Naive thymus-derived CD4-positive, alpha-beta T cell (primary cell): ENCODE measurements around the gene ADRA2B. TPM values are rescaled to one million over a fixed set of nuclear protein-coding genes. Genes with fewer than 3 reads are reported as not detected.
"Not testable (repeated sequence)": the region's sequence is repeated elsewhere in the genome, so short reads cannot be mapped to it uniquely, and the experiment has no call there.

ENCODE experiments used
- ATAC-seq: fragments of 150-1000 bp; cut with Tn5 transposase; 2 replicates; pipeline ENCODE4 v1.10.0; 2021; ENCODE audit warnings: mild to moderate bottlenecking, moderate library complexity
- CTCF ChIA-PET: fragments of 350-600 bp; sonication (Branson Sonifier 250); formaldehyde crosslinking; loops from one replicate; lab custom pipeline; 2021; ENCODE audit warnings: antibody characterized with exemption; lab: Charles Lee
- POLR2A ChIA-PET: fragments of 350-600 bp; sonication (Branson Sonifier 250); formaldehyde crosslinking; loops from one replicate; lab custom pipeline; 2021; ENCODE audit warnings: antibody characterized with exemption, inconsistent platforms; lab: Charles Lee
- DNase-seq, 9 donors: peaks; one replicate each; pipeline versions ENCODE4 v3.0.0 to v3.0.0-alpha.2; 2020 to 2022; ENCODE audit warnings: mixed read lengths in 1 of 9
- H3K27ac ChIP-seq: one replicate; pipeline ENCODE4 v1.7.0; 2013; ENCODE audit warnings: mild to moderate bottlenecking, low read depth, low read length, moderate library complexity
- H3K27me3 ChIP-seq, 2 donors: one replicate each; pipeline ENCODE4 v1.7.0; 2013; ENCODE audit warnings: low read length in 2 of 2, mild to moderate bottlenecking in 2 of 2, moderate library complexity in 2 of 2; ENCODE audit not compliant: control insufficient read depth in 2 of 2, insufficient read depth in 2 of 2
- H3K36me3 ChIP-seq, 3 experiments: 1 replicate in 2 of 3; 2 replicates in 1 of 3; pipeline ENCODE4 v1.7.0; 2013; ENCODE audit warnings: low read length in 3 of 3, mild to moderate bottlenecking in 3 of 3, moderate library complexity in 1 of 3; ENCODE audit not compliant: insufficient read depth in 3 of 3, control insufficient read depth in 2 of 3
- H3K4me1 ChIP-seq, 2 donors: one replicate each; pipeline ENCODE4 v1.7.0; 2013; ENCODE audit warnings: low read length in 2 of 2, mild to moderate bottlenecking in 2 of 2, moderate library complexity in 1 of 2; ENCODE audit not compliant: control insufficient read depth in 2 of 2, insufficient read depth in 2 of 2
- H3K4me3 ChIP-seq: 2 replicates; pipeline ENCODE4 v1.7.0; 2013; ENCODE audit warnings: mild to moderate bottlenecking, low read length
- H3K9me3 ChIP-seq, 3 experiments: 1 replicate in 2 of 3; 2 replicates in 1 of 3; pipeline ENCODE4 v1.7.0; 2013; ENCODE audit warnings: low read length in 3 of 3; ENCODE audit not compliant: control insufficient read depth in 2 of 3
- H3K27ac Mint-ChIP-seq, 9 donors: one replicate each; pipeline ENCODE4 v1.8.0; 2020 to 2022; ENCODE audit warnings: mixed read lengths in 9 of 9, mild to moderate bottlenecking in 8 of 9, moderate library complexity in 5 of 9, inconsistent platforms in 2 of 9
- H3K27me3 Mint-ChIP-seq, 5 donors: one replicate each; pipeline ENCODE4 v1.8.0; 2021 to 2022; ENCODE audit warnings: mixed read lengths in 5 of 5, mild to moderate bottlenecking in 1 of 5
- H3K36me3 Mint-ChIP-seq, 5 donors: one replicate each; pipeline ENCODE4 v1.8.0; 2020 to 2022; ENCODE audit warnings: mixed read lengths in 5 of 5, mild to moderate bottlenecking in 3 of 5, inconsistent platforms in 1 of 5
- H3K4me1 Mint-ChIP-seq, 7 donors: one replicate each; pipeline ENCODE4 v1.8.0; 2020 to 2022; ENCODE audit warnings: mixed read lengths in 7 of 7, mild to moderate bottlenecking in 3 of 7, inconsistent platforms in 1 of 7
- H3K4me3 Mint-ChIP-seq, 10 donors: one replicate each; pipeline ENCODE4 v1.8.0; 2020 to 2022; ENCODE audit warnings: mild to moderate bottlenecking in 10 of 10, mixed read lengths in 10 of 10, moderate library complexity in 6 of 10, inconsistent platforms in 2 of 10
- H3K9me3 Mint-ChIP-seq, 11 donors: one replicate each; pipeline ENCODE4 v1.8.0; 2020 to 2022; ENCODE audit warnings: mixed read lengths in 11 of 11, mild to moderate bottlenecking in 4 of 11, inconsistent platforms in 1 of 11, moderate library complexity in 1 of 11
- intact Hi-C, 2 donors: fragments of 100-400 bp; cut with micrococcal nuclease; formaldehyde crosslinking; loops; one replicate each; pipeline ENCODE4 v1.15.1; 2023
- polyA plus RNA-seq, 2 donors: library from polyadenylated mRNA; unstranded; fragments of 300-500 nt; fragmentation: Illumina TruSeq; gene quantifications; one replicate each; pipeline ENCODE4 v1.2.3, GENCODE V29; 2021
- total RNA-seq, 6 experiments: library from RNA in 5 of 6; stranded (reverse) in 5 of 6; gene quantifications; 1 replicate in 5 of 6; 2 replicates in 1 of 6; pipeline ENCODE4 v1.2.3 and lab custom pipeline; 2021 to 2026

Gene ADRA2B
- total and polyA plus RNA-seq, 7 experiments from 2014 or later: 0.15 to 0.93 (median 0.76) TPM; not detected in 4

DNA sequence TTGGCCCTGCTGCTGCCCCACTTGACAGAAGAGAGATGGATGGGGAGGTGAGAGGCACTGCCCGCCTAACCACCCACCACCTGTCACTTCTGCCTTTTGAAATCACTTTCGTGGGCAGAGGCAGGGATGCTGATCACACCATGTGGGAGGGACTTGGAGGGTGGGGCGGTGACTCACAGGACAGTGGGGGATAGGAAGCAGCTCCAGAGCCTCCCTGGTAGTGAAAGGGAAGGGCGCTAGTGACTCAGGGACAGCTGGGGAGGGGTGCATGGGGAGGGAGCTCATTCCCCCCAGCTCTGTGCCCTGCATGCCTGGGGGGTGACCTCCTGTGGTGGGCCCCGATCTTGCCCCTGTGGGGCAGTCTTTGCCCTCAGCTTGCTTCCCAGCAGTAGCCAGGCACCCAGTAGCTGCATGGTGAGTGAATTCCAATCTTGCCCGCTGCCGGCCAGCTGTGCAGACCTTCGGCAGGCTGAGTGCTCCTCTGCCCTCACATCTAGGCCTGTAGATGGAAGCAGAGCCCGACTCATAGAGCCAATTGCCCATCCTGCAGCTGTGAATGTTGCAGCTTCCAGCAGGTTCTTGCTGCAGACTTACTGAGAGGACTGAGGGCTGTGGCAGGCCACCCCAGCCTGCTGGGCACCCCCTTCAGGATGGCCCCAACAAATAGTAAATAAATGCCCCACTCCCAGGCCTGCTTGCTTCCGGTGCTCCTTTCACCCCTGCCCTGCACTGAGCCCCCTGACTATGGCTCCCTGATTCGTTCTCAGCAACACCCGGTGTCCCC is 53.1 kb downstream of the ADRA2B start:
- ATAC-seq (peak; percentile 80), DNase-seq (peak in 3 of 9 donors; percentile 8 to 49 (median 9))
- H3K4me3 Mint-ChIP-seq, H3K27me3 Mint-ChIP-seq, POLR2A ChIA-PET, CTCF ChIA-PET, H3K9me3 Mint-ChIP-seq, H3K4me3 ChIP-seq, H3K27ac Mint-ChIP-seq, H3K27ac ChIP-seq, intact Hi-C loops, H3K36me3 ChIP-seq, H3K4me1 ChIP-seq, H3K9me3 ChIP-seq, H3K4me1 Mint-ChIP-seq, H3K36me3 Mint-ChIP-seq, H3K27me3 ChIP-seq: not testable (repeated sequence)

Other genes with a start within 250 kb of the ADRA2B start
- gene ANKRD36C, start 124.7 kb downstream of the ADRA2B start, total RNA-seq: 10 to 100 TPM; 62.4 to 96.9 (median 79.3) TPM
- 10 to 100 TPM; 12.7 to 18.5 TPM for gene ANKRD36C, start 124.7 kb downstream of the ADRA2B start, polyA plus RNA-seq
- gene GPAT2, start 81.7 kb downstream of the ADRA2B start, total RNA-seq: 10 to 100 TPM in 1 of 5 experiments, 1 to 10 TPM in 4; 1.7 to 11.3 (median 3.7) TPM
- 1 to 10 TPM in 1 of 2 donors, under 1 TPM in 1; 0.34 to 4.6 TPM for gene GPAT2, start 81.7 kb downstream of the ADRA2B start, polyA plus RNA-seq
- 1 to 10 TPM in 2 of 5 experiments, under 1 TPM in 3; 0.65 to 7.5 (median 0.86) TPM for gene ASTL, start 21.9 kb upstream of the ADRA2B start, total RNA-seq
- under 1 TPM in 1 of 2 donors, not detected in 1; 0.19 TPM for gene ASTL, start 21.9 kb upstream of the ADRA2B start, polyA plus RNA-seq
- gene DUSP2, start 28.9 kb upstream of the ADRA2B start, total RNA-seq: 100 to 1,000 TPM in 2 of 5 experiments, 10 to 100 TPM in 3; 22.1 to 255 (median 50.3) TPM
- 10 to 100 TPM; 21.0 to 25.6 TPM for gene DUSP2, start 28.9 kb upstream of the ADRA2B start, polyA plus RNA-seq
- gene STARD7, start 92.3 kb upstream of the ADRA2B start, total RNA-seq: 100 to 1,000 TPM in 1 of 5 experiments, 10 to 100 TPM in 4; 56.5 to 133 (median 74.2) TPM
- 100 to 1,000 TPM; 106 to 120 TPM for gene STARD7, start 92.3 kb upstream of the ADRA2B start, polyA plus RNA-seq
- 10 to 100 TPM; 33.7 to 69.0 (median 40.4) TPM for gene TMEM127, start 149.4 kb upstream of the ADRA2B start, total RNA-seq
- gene TMEM127, start 149.4 kb upstream of the ADRA2B start, polyA plus RNA-seq: 10 to 100 TPM; 23.6 to 38.0 TPM
- 10 to 100 TPM; 62.1 to 85.3 (median 71.6) TPM for gene CIAO1, start 149.7 kb upstream of the ADRA2B start, total RNA-seq
- gene CIAO1, start 149.7 kb upstream of the ADRA2B start, polyA plus RNA-seq: 100 to 1,000 TPM in 1 of 2 donors, 10 to 100 TPM in 1; 85.5 to 115 TPM
- 100 to 1,000 TPM; 165 to 255 (median 212) TPM for gene SNRNP200, start 189.0 kb upstream of the ADRA2B start, total RNA-seq
- gene SNRNP200, start 189.0 kb upstream of the ADRA2B start, polyA plus RNA-seq: 100 to 1,000 TPM in 1 of 2 donors, 10 to 100 TPM in 1; 86.6 to 137 TPM
- gene ITPRIPL1, start 208.7 kb upstream of the ADRA2B start, total RNA-seq: 10 to 100 TPM in 1 of 5 experiments, 1 to 10 TPM in 2, under 1 TPM in 2; 0.79 to 30.4 (median 1.2) TPM
- under 1 TPM; 0.37 to 0.85 TPM for gene ITPRIPL1, start 208.7 kb upstream of the ADRA2B start, polyA plus RNA-seq
- gene NCAPH, start 219.2 kb upstream of the ADRA2B start, total RNA-seq: 10 to 100 TPM in 1 of 5 experiments, under 1 TPM in 4; 0.16 to 50.2 (median 0.66) TPM
- gene NCAPH, start 219.2 kb upstream of the ADRA2B start, polyA plus RNA-seq: not detected